WTC11 (cell line): ENCODE results near the gene OBSL1. TPM values are rescaled to one million over a fixed set of nuclear protein-coding genes. Genes with fewer than 3 reads are reported as not detected.

Experiments
- ATAC-seq: fragments of 200-7000 bp; cut with Tn5 transposase; 2 replicates; pipeline ENCODE4 v1.10.0; 2021; ENCODE audit warnings: mild to moderate bottlenecking, moderate library complexity
- CTCF ChIA-PET: fragments of 300-600 bp; sonication (Branson Sonifier 250); formaldehyde crosslinking; loops from one replicate; lab custom pipeline; 2021; ENCODE audit warnings: antibody characterized with exemption; lab: Charles Lee
- POLR2A ChIA-PET: fragments of 350-600 bp; sonication (Branson Sonifier 250); formaldehyde crosslinking; loops from one replicate; lab custom pipeline; 2021; ENCODE audit warnings: antibody characterized with exemption; lab: Charles Lee
- DNase-seq: peaks from one replicate; pipeline ENCODE4 v3.0.0; 2021; ENCODE audit warnings: low spot score
- H3K27ac Mint-ChIP-seq: 2 replicates; pipeline ENCODE4 v1.8.0; 2021; ENCODE audit warnings: mixed read lengths
- H3K27me3 Mint-ChIP-seq: 2 replicates; pipeline ENCODE4 v1.8.0; 2021; ENCODE audit warnings: low read depth, mild to moderate bottlenecking, moderate library complexity, mixed read lengths
- H3K36me3 Mint-ChIP-seq: 2 replicates; pipeline ENCODE4 v1.8.0; 2021; ENCODE audit warnings: mixed read lengths
- H3K4me1 Mint-ChIP-seq: 2 replicates; pipeline ENCODE4 v1.8.0; 2022; ENCODE audit warnings: mixed read lengths
- H3K4me3 Mint-ChIP-seq: 2 replicates; pipeline ENCODE4 v1.8.0; 2021; ENCODE audit warnings: mild to moderate bottlenecking, moderate library complexity, mixed read lengths
- H3K9me3 Mint-ChIP-seq: 2 replicates; pipeline ENCODE4 v1.8.0; 2021; ENCODE audit warnings: mixed read lengths
- ATF3 ChIP-seq: sonication (generic); formaldehyde crosslinking; conservative IDR thresholded peaks from 2 replicates; pipeline ENCODE4 v1.8.1; 2022; ENCODE audit warnings: mild to moderate bottlenecking, missing genetic modification reagents
- CDX4 ChIP-seq: fragments of 250-450 bp; sonication (Bioruptor Pico); IDR thresholded peaks from 2 replicates; pipeline ENCODE4 v1.9.0; 2021; ENCODE audit warnings: moderate library complexity, mild to moderate bottlenecking, inconsistent platforms, borderline replicate concordance
- E2F4 ChIP-seq: sonication (generic); formaldehyde crosslinking; IDR thresholded peaks from 2 replicates; pipeline ENCODE4 v1.8.1; 2022; ENCODE audit warnings: low read depth, mild to moderate bottlenecking, moderate library complexity, missing genetic modification reagents, borderline replicate concordance
- E2F5 ChIP-seq: sonication (generic); formaldehyde crosslinking; IDR thresholded peaks from 2 replicates; pipeline ENCODE4 v1.8.1; 2022; ENCODE audit warnings: mild to moderate bottlenecking, moderate library complexity, missing genetic modification reagents
- ELF4 ChIP-seq: sonication (generic); formaldehyde crosslinking; IDR thresholded peaks from 2 replicates; pipeline ENCODE4 v1.8.1; 2022; ENCODE audit warnings: low read depth, mild to moderate bottlenecking, moderate library complexity, missing genetic modification reagents
- HMGA2 ChIP-seq: fragments of 250-450 bp; sonication (Bioruptor Pico); IDR thresholded peaks from 2 replicates; pipeline ENCODE4 v1.4.0; 2021; ENCODE audit warnings: mild to moderate bottlenecking, moderate library complexity
- HMGXB4 ChIP-seq: sonication (generic); formaldehyde crosslinking; IDR thresholded peaks from 2 replicates; pipeline ENCODE4 v1.8.1; 2023; ENCODE audit warnings: mild to moderate bottlenecking, moderate library complexity, missing genetic modification reagents
- KAT7 ChIP-seq: sonication (generic); formaldehyde crosslinking; IDR thresholded peaks from 2 replicates; pipeline ENCODE4 v1.8.1; 2023; ENCODE audit warnings: missing genetic modification reagents, mild to moderate bottlenecking, borderline replicate concordance
- MAX ChIP-seq: sonication (generic); formaldehyde crosslinking; IDR thresholded peaks from 2 replicates; pipeline ENCODE4 v1.8.0; 2022; ENCODE audit warnings: mild to moderate bottlenecking, missing genetic modification reagents
- MYBL2 ChIP-seq: sonication (generic); formaldehyde crosslinking; IDR thresholded peaks from 2 replicates; pipeline ENCODE4 v1.8.1; 2023; ENCODE audit warnings: mild to moderate bottlenecking, moderate library complexity, missing genetic modification reagents
- NFATC4 ChIP-seq: fragments of 250-450 bp; sonication (Bioruptor Pico); IDR thresholded peaks from 2 replicates; pipeline ENCODE4 v1.9.0; 2021; ENCODE audit warnings: mild to moderate bottlenecking
- NFYB ChIP-seq: sonication (generic); formaldehyde crosslinking; conservative IDR thresholded peaks from 2 replicates; pipeline ENCODE4 v1.8.0; 2022; ENCODE audit warnings: low read depth, missing genetic modification reagents
- OVOL2 ChIP-seq: fragments of 250-450 bp; sonication (Bioruptor Pico); IDR thresholded peaks from 2 replicates; pipeline ENCODE4 v1.9.0; 2021; ENCODE audit warnings: mild to moderate bottlenecking, borderline replicate concordance
- TEAD4 ChIP-seq: sonication (generic); formaldehyde crosslinking; IDR thresholded peaks from 2 replicates; pipeline ENCODE4 v1.8.0; 2022; ENCODE audit warnings: mild to moderate bottlenecking, missing genetic modification reagents
- ZBTB21 ChIP-seq: sonication (generic); formaldehyde crosslinking; IDR thresholded peaks from 2 replicates; pipeline ENCODE4 v1.8.1; 2023; ENCODE audit warnings: mild to moderate bottlenecking, missing genetic modification reagents, borderline replicate concordance
- ZNF219 ChIP-seq: sonication (generic); formaldehyde crosslinking; IDR thresholded peaks from 2 replicates; pipeline ENCODE4 v1.8.0; 2023; ENCODE audit warnings: missing genetic modification reagents, mild to moderate bottlenecking, borderline replicate concordance
- ZNF281 ChIP-seq: sonication (generic); formaldehyde crosslinking; IDR thresholded peaks from 2 replicates; pipeline ENCODE4 v1.8.0; 2023; ENCODE audit warnings: mild to moderate bottlenecking, missing genetic modification reagents
- ZSCAN18 ChIP-seq: fragments of 250-450 bp; sonication (Bioruptor Pico); IDR thresholded peaks from 2 replicates; pipeline ENCODE4 v2.1.2; 2022; ENCODE audit warnings: mild to moderate bottlenecking, moderate library complexity
- total RNA-seq: library from RNA; stranded (reverse); gene quantifications from 3 replicates; pipeline ENCODE4 v1.2.3, GENCODE V29; 2021

The OBSL1 gene
- total RNA-seq, 1 experiment from 2014 or later = 159 TPM

- Mint-ChIP-seq H3K4me1 (peaks cover 16% of the 10 kb centered on the region), H3K36me3 (peaks cover 11% of the 10 kb centered on the region), H3K9me3 (no peaks in the 10 kb centered on the region), H3K27me3 (peaks cover 45% of the 10 kb centered on the region), H3K4me3 (no peak overlapping the region), H3K27ac (no peak overlapping the region)
- no peak for ATAC-seq
- CTCF ChIA-PET = interaction anchor here (2.8 kb wide), 1 partner anchor 12 kb away, joined by 21 read pairs; no protein-coding TSS in a partner anchor
- POLR2A ChIA-PET = no interaction called here
- TF ChIP-seq HMGXB4 (no peak), ELF4 (CRISPR knock-in tag) (no peak), TEAD4 (no peak), HMGA2 (CRISPR knock-in tag) (no peak), KAT7 (no peak), MAX (CRISPR knock-in tag) (no peak), MYBL2 (CRISPR knock-in tag) (no peak), NFATC4 (CRISPR knock-in tag) (no peak), ZNF281 (CRISPR knock-in tag) (no peak), ZNF219 (CRISPR knock-in tag) (no peak), OVOL2 (CRISPR knock-in tag) (no peak), ATF3 (CRISPR knock-in tag) (no peak), ZBTB21 (CRISPR knock-in tag) (no peak)
- DNase-seq = no peak
Observed at GRCh38 chr2:219547621-219548020, 23.7 kb downstream of the OBSL1 start.

GRCh38 chr2:219545943-219546352 is 25.4 kb downstream of the OBSL1 start:
- no peak for TF ChIP-seq ATF3 (CRISPR knock-in tag)
- TF ChIP-seq E2F5 (CRISPR knock-in tag) = no peak
- TF ChIP-seq ZBTB21 (CRISPR knock-in tag) = no peak
- no peak for TF ChIP-seq NFYB (CRISPR knock-in tag)
- no peak for TF ChIP-seq E2F4 (CRISPR knock-in tag)
- TF ChIP-seq ZSCAN18 = no peak
- TF ChIP-seq CDX4 (CRISPR knock-in tag) = no peak
- ChIA-PET CTCF (interaction anchor here (0.7 to 41.3 kb wide), 2 partner anchors 15 to 61 kb away, joined by 5 to 2316 read pairs; partner anchors contain the start of gene GMPPA), POLR2A (no interaction called here)
- Mint-ChIP-seq H3K36me3 (peaks cover 16% of the 10 kb centered on the region), H3K9me3 (no peaks in the 10 kb centered on the region), H3K4me1 (peaks cover 20% of the 10 kb centered on the region), H3K27ac (no peak overlapping the region), H3K4me3 (no peak overlapping the region), H3K27me3 (peaks cover 40% of the 10 kb centered on the region)
- ATAC-seq (no peak), DNase-seq (no peak)
